ENCODE measurements around the gene WBP2NL.

DNA sequence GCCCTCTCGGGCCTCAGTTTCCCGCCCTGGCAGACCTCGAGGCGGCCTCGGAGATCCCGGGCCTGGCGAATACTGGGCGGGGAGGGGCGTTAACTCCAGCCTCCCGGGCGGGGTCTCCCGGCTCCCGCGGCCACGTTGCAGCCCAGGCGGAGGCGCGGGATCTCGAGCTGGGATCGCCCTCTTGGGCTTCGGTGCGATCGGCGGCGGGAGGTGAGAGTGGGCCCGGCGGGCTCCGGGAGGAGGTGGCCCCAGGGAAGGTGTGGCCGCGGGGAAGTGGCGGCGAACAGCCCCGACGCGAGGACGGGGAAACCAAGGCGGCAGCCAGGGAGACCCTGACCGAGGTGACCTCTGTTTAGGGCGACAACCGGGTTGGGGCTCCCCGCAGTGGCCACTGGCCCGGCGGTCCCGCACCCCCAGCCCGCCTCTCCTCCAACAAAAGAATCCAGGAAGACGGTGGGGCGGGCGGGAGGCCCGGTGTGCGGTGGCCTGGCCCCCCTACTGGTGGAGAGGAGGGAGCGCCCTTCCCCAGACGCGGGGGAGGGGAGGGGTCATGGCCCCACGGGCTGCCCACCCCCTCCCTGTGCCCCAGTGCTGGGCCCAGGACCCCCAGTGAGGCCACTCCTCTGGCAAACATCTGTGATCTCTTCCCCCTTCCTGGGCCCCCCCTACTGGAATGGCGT is 75.7 kb downstream of the WBP2NL start, which contains the start of gene PHETA2:
- TF ChIP-seq RFX5 (IDR thresholded peaks at IDR 0.05; ENCODE audit: borderline replicate concordance, low read depth, low read length) (no peak), ZNF274 (IDR thresholded peaks at IDR 0.05; ENCODE audit: borderline replicate concordance, extremely low read depth, low read length) (no peak), RXRA (IDR thresholded peaks at IDR 0.05; ENCODE audit: insufficient read depth, low read depth, low read length) (no peak), POLR2AphosphoS5 (IDR thresholded peaks at IDR 0.05; ENCODE audit: low read depth, low read length) (peak; percentile 51; the same call in 1 of the 2 replicates), EP300 (IDR thresholded peaks at IDR 0.05; ENCODE audit: borderline replicate concordance in 1 of 2, low read depth in 2 of 2, low read length in 2 of 2) (no peak), TAF1 (IDR thresholded peaks at IDR 0.05; ENCODE audit: low read depth, low read length) (0 out of 2 replicates have a peak, but pooled peaks have one; percentile 62), RBBP5 (IDR thresholded peaks at IDR 0.05; ENCODE audit: borderline replicate concordance, low read depth, low read length) (no peak), PHF8 (conservative IDR thresholded peaks at IDR 0.05; ENCODE audit: low read depth, low read length) (peak; percentile 58), RAD21 (IDR thresholded peaks at IDR 0.05 in 1 of 2, conservative IDR thresholded peaks at IDR 0.05 in 1 of 2; ENCODE audit: low read depth in 2 of 2, low read length in 2 of 2) (peak in 1 of 2 experiments; percentile 28; a peak in 3 of 4 replicates)
- TF ChIP-seq, protein P1, sequence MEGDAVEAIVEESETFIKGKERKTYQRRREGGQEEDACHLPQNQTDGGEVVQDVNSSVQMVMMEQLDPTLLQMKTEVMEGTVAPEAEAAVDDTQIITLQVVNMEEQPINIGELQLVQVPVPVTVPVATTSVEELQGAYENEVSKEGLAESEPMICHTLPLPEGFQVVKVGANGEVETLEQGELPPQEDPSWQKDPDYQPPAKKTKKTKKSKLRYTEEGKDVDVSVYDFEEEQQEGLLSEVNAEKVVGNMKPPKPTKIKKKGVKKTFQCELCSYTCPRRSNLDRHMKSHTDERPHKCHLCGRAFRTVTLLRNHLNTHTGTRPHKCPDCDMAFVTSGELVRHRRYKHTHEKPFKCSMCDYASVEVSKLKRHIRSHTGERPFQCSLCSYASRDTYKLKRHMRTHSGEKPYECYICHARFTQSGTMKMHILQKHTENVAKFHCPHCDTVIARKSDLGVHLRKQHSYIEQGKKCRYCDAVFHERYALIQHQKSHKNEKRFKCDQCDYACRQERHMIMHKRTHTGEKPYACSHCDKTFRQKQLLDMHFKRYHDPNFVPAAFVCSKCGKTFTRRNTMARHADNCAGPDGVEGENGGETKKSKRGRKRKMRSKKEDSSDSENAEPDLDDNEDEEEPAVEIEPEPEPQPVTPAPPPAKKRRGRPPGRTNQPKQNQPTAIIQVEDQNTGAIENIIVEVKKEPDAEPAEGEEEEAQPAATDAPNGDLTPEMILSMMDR (IDR thresholded peaks at IDR 0.05; ENCODE audit: control extremely low read depth in 1 of 3, insufficient read depth in 1 of 3, low read depth in 1 of 3, low read length in 3 of 3), result peak in 2 of 3 experiments; percentile 4 to 20; a peak in 2 of 4 replicates
- TF ChIP-seq, protein P2, sequence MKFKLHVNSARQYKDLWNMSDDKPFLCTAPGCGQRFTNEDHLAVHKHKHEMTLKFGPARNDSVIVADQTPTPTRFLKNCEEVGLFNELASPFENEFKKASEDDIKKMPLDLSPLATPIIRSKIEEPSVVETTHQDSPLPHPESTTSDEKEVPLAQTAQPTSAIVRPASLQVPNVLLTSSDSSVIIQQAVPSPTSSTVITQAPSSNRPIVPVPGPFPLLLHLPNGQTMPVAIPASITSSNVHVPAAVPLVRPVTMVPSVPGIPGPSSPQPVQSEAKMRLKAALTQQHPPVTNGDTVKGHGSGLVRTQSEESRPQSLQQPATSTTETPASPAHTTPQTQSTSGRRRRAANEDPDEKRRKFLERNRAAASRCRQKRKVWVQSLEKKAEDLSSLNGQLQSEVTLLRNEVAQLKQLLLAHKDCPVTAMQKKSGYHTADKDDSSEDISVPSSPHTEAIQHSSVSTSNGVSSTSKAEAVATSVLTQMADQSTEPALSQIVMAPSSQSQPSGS (IDR thresholded peaks at IDR 0.05; ENCODE audit: low read length), result no peak

Measured in H1 (cell line).